Transverse colon (tissue), 4 donors: ENCODE measurements around the gene KHDC4. TPM values are rescaled to one million over a fixed set of nuclear protein-coding genes. Genes with fewer than 3 reads are reported as not detected.
A peak's percentile ranks its signal among the peaks of the same experiment; 100 is the strongest.

Source experiments
- DNase-seq: peaks from one replicate; pipeline ENCODE4 v3.0.0-alpha.2; 2019
- H3K27ac ChIP-seq, 4 donors: fragments of 200-600 bp; sonication (generic); 2 replicates each; pipeline ENCODE4 v1.5.1; 2016 to 2018; ENCODE audit warnings: inconsistent platforms in 4 of 4
- H3K27me3 ChIP-seq: fragments of 200-600 bp; sonication (generic); 2 replicates; pipeline ENCODE4 v1.5.1; 2017; ENCODE audit warnings: inconsistent platforms
- H3K36me3 ChIP-seq, 4 donors: fragments of 200-600 bp; sonication (generic); 2 replicates each; pipeline ENCODE4 v1.5.1; 2017 to 2019; ENCODE audit warnings: inconsistent platforms in 4 of 4
- H3K4me1 ChIP-seq, 4 donors: fragments of 200-600 bp; sonication (generic); 2 replicates each; pipeline ENCODE4 v1.5.1; 2017 to 2020; ENCODE audit warnings: inconsistent platforms in 4 of 4
- H3K4me3 ChIP-seq, 4 donors: fragments of 200-600 bp; sonication (generic); 1 replicate in 1 of 4; 2 replicates in 3 of 4; pipeline versions ENCODE4 v1.5.1 to v1.6.1; 2017 to 2019; ENCODE audit warnings: inconsistent platforms in 4 of 4
- H3K9me3 ChIP-seq, 2 donors: fragments of 200-600 bp; sonication (generic); 2 replicates each; pipeline ENCODE4 v1.5.1; 2017 to 2019; ENCODE audit warnings: inconsistent platforms in 2 of 2
- EP300 ChIP-seq: sonication (generic); formaldehyde crosslinking; IDR thresholded peaks from one replicate; pipeline ENCODE4 v1.6.1; 2017; ENCODE audit warnings: antibody characterized with exemption, low read depth
- POLR2A ChIP-seq: fragments of 450-650 bp; IDR thresholded peaks from one replicate; pipeline ENCODE4 v1.6.1; 2016; ENCODE audit warnings: antibody characterized with exemption, mild to moderate bottlenecking, moderate library complexity
- POLR2AphosphoS5 ChIP-seq, 3 donors: sonication (generic); formaldehyde crosslinking; IDR thresholded peaks; one replicate each; pipeline ENCODE4 v1.6.1; 2016; ENCODE audit warnings: antibody characterized with exemption in 3 of 3
- WGBS, 2 donors: methylation state at CpG; one replicate each; pipeline ENCODE4 v1.1.5; 2018; ENCODE audit warnings: low coverage in 1 of 2; 5-methylcytosine and 5-hydroxymethylcytosine counted together
- in situ Hi-C, 4 donors: fragments of 200-750 bp; cut with MboI; loops; one replicate each; pipeline versions ENCODE4 v1.15.0 to v1.15.1; 2017; ENCODE audit warnings: low sequenced_read_pairs in 3 of 4, low pct_ligation_motif_present in 1 of 4, low pct_unique_long_range_greater_than_20kb in 1 of 4
- intact Hi-C: fragments of 100-400 bp; cut with DNase I; formaldehyde crosslinking; loops from one replicate; pipeline ENCODE4 v1.15.1; 2023; ENCODE audit warnings: low total_unique reads
- total RNA-seq, 4 donors: library from RNA; depleted of rRNA; stranded (reverse); fragments of >200 nt; gene quantifications; one replicate each; pipeline ENCODE4 v1.1.0, GENCODE V29; 2016
- TF ChIP-seq, protein P1 (sequence below), 5 experiments: fragments of 200-600 bp in 3 of 5; fragments of 450-650 bp in 2 of 5; sonication (generic) in 3 of 5; IDR thresholded peaks; 1 replicate in 2 of 5; 2 replicates in 3 of 5; pipeline ENCODE4 v1.5.1; 2016 to 2017; ENCODE audit warnings: antibody characterized with exemption in 5 of 5, inconsistent platforms in 3 of 5, mild to moderate bottlenecking in 2 of 5, moderate library complexity in 1 of 5

Gene KHDC4
- total RNA-seq, 4 donors from 2014 or later = 76.2 to 158 (median 98.7) TPM

DNA sequence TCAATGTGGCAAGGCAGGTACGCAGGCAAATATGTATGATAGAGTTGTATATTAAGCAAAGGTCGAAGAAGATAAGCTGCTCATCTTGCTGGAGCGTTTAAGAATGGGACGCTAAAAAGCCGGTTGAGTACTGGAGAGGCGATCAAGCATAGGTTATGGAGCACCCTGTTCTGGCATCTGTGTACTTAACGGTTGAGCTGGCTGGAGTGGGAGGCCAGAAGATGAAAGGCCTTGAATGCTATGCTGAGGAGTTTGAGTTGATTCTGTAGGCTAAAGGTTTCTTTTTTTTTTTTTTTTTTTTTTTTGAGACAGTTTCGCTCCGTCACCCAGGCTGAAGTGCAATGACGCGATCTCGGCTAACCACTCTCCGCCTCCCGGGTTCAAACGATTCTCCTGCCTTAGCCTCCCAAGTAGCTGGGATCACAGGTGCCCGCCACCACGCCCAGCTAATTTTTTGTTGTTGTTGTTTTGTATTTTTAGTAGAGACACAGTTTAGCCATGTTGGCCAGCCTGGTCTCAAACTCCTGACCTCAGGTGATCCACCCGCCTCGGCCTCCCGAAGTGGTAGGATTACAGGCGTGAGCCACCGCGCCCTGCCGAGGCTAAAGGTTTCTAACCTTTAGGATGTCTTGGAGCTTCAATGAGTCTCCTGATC lies 850 bp upstream of the KHDC4 start:
- Histone ChIP-seq H3K27me3 (no peaks in the 10 kb centered on the region), H3K4me1 (peaks cover 31 to 60% (median 41%) of the 10 kb centered on the region in 4 donors), H3K27ac (peak overlapping the region; percentile 91 to 96 (median 94)), H3K36me3 (peaks cover 0 to 11% (median 3%) of the 10 kb centered on the region in 4 donors), H3K4me3 (peak overlapping the region; percentile 7 to 89 (median 80)), H3K9me3 (no peaks in the 10 kb centered on the region)
- intact Hi-C loops (loop anchor here (5.0 kb wide), 1 partner anchor 52 kb away; no protein-coding TSS in a partner anchor), in situ Hi-C loops (loop anchor here (5.0 to 10.0 kb wide), 3 partner anchors 47 to 52 kb away; no protein-coding TSS in a partner anchor)
- 43 to 84% methylated on average over 6 to 24 of the region's 24 CpGs for WGBS, 2 donors
- no peak for TF ChIP-seq POLR2AphosphoS5 (IDR thresholded peaks at IDR 0.05)
- TF ChIP-seq POLR2A = no peak
- TF ChIP-seq, protein P1, sequence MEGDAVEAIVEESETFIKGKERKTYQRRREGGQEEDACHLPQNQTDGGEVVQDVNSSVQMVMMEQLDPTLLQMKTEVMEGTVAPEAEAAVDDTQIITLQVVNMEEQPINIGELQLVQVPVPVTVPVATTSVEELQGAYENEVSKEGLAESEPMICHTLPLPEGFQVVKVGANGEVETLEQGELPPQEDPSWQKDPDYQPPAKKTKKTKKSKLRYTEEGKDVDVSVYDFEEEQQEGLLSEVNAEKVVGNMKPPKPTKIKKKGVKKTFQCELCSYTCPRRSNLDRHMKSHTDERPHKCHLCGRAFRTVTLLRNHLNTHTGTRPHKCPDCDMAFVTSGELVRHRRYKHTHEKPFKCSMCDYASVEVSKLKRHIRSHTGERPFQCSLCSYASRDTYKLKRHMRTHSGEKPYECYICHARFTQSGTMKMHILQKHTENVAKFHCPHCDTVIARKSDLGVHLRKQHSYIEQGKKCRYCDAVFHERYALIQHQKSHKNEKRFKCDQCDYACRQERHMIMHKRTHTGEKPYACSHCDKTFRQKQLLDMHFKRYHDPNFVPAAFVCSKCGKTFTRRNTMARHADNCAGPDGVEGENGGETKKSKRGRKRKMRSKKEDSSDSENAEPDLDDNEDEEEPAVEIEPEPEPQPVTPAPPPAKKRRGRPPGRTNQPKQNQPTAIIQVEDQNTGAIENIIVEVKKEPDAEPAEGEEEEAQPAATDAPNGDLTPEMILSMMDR (IDR thresholded peaks at IDR 0.05) = no peak
- TF ChIP-seq EP300 = no peak
- DNase-seq = no peak

DNA sequence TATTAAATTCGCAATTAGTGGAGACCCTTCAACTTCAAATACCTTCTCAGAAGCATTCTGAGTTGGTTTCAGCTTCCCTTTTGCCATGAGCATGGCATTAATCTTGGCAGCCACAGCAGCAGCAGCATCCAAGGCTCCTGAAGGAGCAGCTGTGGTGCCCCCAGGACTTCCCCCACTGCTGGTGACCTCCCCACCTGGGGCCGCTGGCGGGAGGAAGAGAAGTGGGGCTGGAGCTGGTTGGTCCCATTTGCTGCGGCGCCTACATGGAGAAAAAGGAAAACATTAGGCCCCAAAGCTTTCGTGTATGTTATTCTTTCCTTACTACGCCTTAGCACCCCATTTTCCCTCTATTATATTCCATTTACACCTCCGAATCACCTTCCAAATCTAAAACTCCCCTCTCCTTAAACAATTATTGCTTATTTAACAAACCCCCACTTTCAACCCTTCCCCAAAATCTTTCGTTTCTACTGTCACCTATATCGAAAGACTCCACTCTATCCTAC lies 569 bp downstream of the KHDC4 start:
- WGBS, 2 donors = 2% methylated on average over 9 to 10 of the region's 10 CpGs
- intact Hi-C loops (no loop called here), in situ Hi-C loops (loop anchor here in 2 of 4 donors (10.0 kb wide), 1 partner anchor 51 kb away; no protein-coding TSS in a partner anchor)
- TF ChIP-seq POLR2AphosphoS5 (IDR thresholded peaks at IDR 0.05) = no peak
- TF ChIP-seq POLR2A = no peak
- TF ChIP-seq, protein P1 (IDR thresholded peaks at IDR 0.05) = no peak
- no peak for TF ChIP-seq EP300
- H3K27ac ChIP-seq = peak overlapping the region; percentile 91 to 96 (median 94)
- H3K9me3 ChIP-seq = no peaks in the 10 kb centered on the region
- no peaks in the 10 kb centered on the region for H3K27me3 ChIP-seq
- peaks cover 30 to 62% (median 45%) of the 10 kb centered on the region in 4 donors for H3K4me1 ChIP-seq
- H3K36me3 ChIP-seq = peaks cover 0 to 24% (median 9%) of the 10 kb centered on the region in 4 donors
- DNase-seq = no peak
- peak overlapping the region; percentile 80 to 89 (median 83) for H3K4me3 ChIP-seq

DNA sequence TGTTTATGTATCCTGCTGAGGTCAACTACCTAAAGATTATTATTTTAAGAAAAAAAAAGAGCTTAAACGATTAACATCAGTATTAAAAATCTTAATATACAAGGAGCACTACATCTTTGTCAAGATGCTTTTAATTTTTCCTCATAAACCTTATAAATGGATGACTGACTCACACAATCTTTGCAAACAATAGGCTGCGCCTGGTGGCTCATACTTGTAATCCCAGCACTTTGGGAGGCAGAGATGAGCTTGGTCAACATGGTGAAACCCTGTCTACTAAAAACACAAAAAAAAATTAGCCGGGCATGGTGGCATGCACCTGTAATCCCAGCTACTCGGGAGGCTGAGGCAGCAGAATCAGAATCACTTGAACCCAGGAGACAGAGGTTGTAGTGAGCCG lies 1.7 kb downstream of the KHDC4 start:
- intact Hi-C loops = no loop called here
- Histone ChIP-seq H3K27ac (peak overlapping the region; percentile 91 to 96 (median 94)), H3K27me3 (no peaks in the 10 kb centered on the region), H3K36me3 (peaks cover 0 to 36% (median 15%) of the 10 kb centered on the region in 4 donors), H3K9me3 (no peaks in the 10 kb centered on the region), H3K4me3 (peak overlapping the region in 3 of 4 donors; percentile 80 to 89 (median 80)), H3K4me1 (peaks cover 30 to 57% (median 43%) of the 10 kb centered on the region in 4 donors)
- in situ Hi-C loops = loop anchor here in 2 of 4 donors (10.0 kb wide), 1 partner anchor 52 kb away; no protein-coding TSS in a partner anchor
- DNase-seq = no peak
- TF ChIP-seq EP300 = no peak
- no peak for TF ChIP-seq POLR2A
- no peak for TF ChIP-seq POLR2AphosphoS5 (IDR thresholded peaks at IDR 0.05)
- TF ChIP-seq, protein P1 (IDR thresholded peaks at IDR 0.05) = no peak
- 57 to 66% methylated on average over 1 to 5 of the region's 5 CpGs for WGBS, 2 donors

DNA sequence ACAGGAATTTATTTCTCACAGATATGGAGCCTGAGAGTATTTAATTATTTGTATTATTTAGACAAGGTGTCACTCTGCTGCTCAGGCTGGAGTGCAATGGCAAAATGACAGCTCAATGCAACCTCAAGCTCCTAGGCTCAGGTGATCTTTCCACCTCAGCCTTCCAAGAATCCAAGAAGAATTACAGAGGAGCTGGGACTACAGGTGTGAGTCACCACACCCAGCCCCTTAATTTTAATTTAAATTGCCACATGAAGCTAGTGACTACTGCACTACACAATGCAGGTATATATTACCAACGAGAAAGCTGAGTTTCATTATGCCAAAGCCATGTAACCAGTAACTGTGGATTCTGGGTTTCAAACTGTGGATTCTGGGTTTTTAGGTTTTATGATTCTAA lies 2.1 kb downstream of the KHDC4 start:
- Histone ChIP-seq H3K27ac (peak overlapping the region; percentile 91 to 96 (median 94)), H3K4me3 (peak overlapping the region in 1 of 4 donors; percentile 89), H3K9me3 (no peaks in the 10 kb centered on the region), H3K27me3 (no peaks in the 10 kb centered on the region), H3K4me1 (peaks cover 30 to 57% (median 43%) of the 10 kb centered on the region in 4 donors), H3K36me3 (peaks cover 0 to 40% (median 18%) of the 10 kb centered on the region in 4 donors)
- DNase-seq = no peak
- intact Hi-C loops = no loop called here
- WGBS, 2 donors = 27% methylated on average over 1 of the region's 1 CpG; no CpG with 5 or more reads in 1 of the 2 donors
- in situ Hi-C loops = loop anchor here in 2 of 4 donors (10.0 kb wide), 1 partner anchor 53 kb away; no protein-coding TSS in a partner anchor
- TF ChIP-seq, protein P1 (IDR thresholded peaks at IDR 0.05) = no peak
- TF ChIP-seq POLR2AphosphoS5 (IDR thresholded peaks at IDR 0.05) = no peak
- no peak for TF ChIP-seq EP300
- no peak for TF ChIP-seq POLR2A
